A549 (cell line): Measurements from ENCODE around the gene LRRC47. TPM values are rescaled to one million over a fixed set of nuclear protein-coding genes. Genes with fewer than 3 reads are reported as not detected.

Experiments used
- ATAC-seq, 2 experiments: fragments of 200-7000 bp in 1 of 2; fragments of >200 bp in 1 of 2; cut with Nextera tagmentation in 1 of 2; cut with Tn5 transposase in 1 of 2; 3 replicates each; pipeline versions ENCODE4 v1.8.0 to v1.9.1; 2018 to 2020; ENCODE audit warnings: mild to moderate bottlenecking in 1 of 2, moderate library complexity in 1 of 2
- CTCF ChIA-PET: fragments of 300-600 bp; sonication (Branson Sonifier 250); formaldehyde crosslinking; extraction: SDS; loops from one replicate; lab custom pipeline; 2021; ENCODE audit warnings: antibody characterized with exemption, inconsistent platforms; lab: Yijun Ruan, JAX
- POLR2A ChIA-PET: fragments of 350-600 bp; formaldehyde crosslinking; extraction: SDS; loops from one replicate; lab custom pipeline; 2021; ENCODE audit warnings: antibody characterized with exemption, inconsistent platforms; lab: Yijun Ruan, JAX
- DNase-seq, 2 experiments: peaks; one replicate each; pipeline versions ENCODE4 v3.0.0 to v3.0.0-alpha.2; 2011 to 2016; ENCODE audit warnings: low read depth in 1 of 2, low spot score in 1 of 2
- FAIRE-seq: peaks from 2 replicates; lab custom pipeline; 2011; peaks lifted over from hg19 to GRCh38; lab: Jason Lieb, UNC
- H3K27ac ChIP-seq, 2 experiments: fragments of >200 bp; sonication (Bioruptor Twin); formaldehyde crosslinking; 3 replicates each; pipeline ENCODE4 v1.5.1; 2016 to 2017
- H3K4me1 ChIP-seq: fragments of >200 bp; sonication (Bioruptor Twin); formaldehyde crosslinking; 3 replicates; pipeline ENCODE4 v1.6.1; 2016
- H3K4me2 ChIP-seq: fragments of >200 bp; sonication (Bioruptor Twin); formaldehyde crosslinking; 3 replicates; pipeline ENCODE4 v1.6.1; 2016
- H3K4me3 ChIP-seq: fragments of >200 bp; sonication (Bioruptor Twin); formaldehyde crosslinking; 3 replicates; pipeline ENCODE4 v1.5.1; 2016
- H3K9me3 ChIP-seq: fragments of >200 bp; sonication (Bioruptor Twin); formaldehyde crosslinking; 3 replicates; pipeline ENCODE4 v1.6.1; 2016
- BHLHE40 ChIP-seq: IDR thresholded peaks from 2 replicates; pipeline ENCODE4 v1.6.1; 2012; ENCODE audit warnings: low read depth, low read length, inconsistent platforms
- CBX8 ChIP-seq: fragments of 200-600 bp; sonication (generic); IDR thresholded peaks from 2 replicates; pipeline ENCODE4 v1.6.1; 2016
- CHD2 ChIP-seq: fragments of 150-350 bp; IDR thresholded peaks from 2 replicates; pipeline ENCODE4 v1.6.1; 2014; ENCODE audit warnings: low read length; ENCODE audit not compliant: partially characterized antibody
- EP300 ChIP-seq, 2 experiments: fragments of >200 bp; sonication (Bioruptor Twin); formaldehyde crosslinking; IDR thresholded peaks; 2 replicates in 1 of 2; 3 replicates in 1 of 2; pipeline ENCODE4 v1.6.1; 2016 to 2017
- ESRRA ChIP-seq: fragments of 150-350 bp; IDR thresholded peaks from 2 replicates; pipeline ENCODE4 v1.6.1; 2014; ENCODE audit warnings: mild to moderate bottlenecking, low read length, borderline replicate concordance
- FOSL2 ChIP-seq, 2 experiments: fragments of 450-650 bp in 1 of 2; fragments of >200 bp in 1 of 2; sonication (Bioruptor Twin) in 1 of 2; formaldehyde crosslinking; IDR thresholded peaks; 2 replicates each; pipeline versions ENCODE4 v1.5.0 to v1.6.1; 2016 to 2020; ENCODE audit warnings: mild to moderate bottlenecking in 1 of 2, moderate library complexity in 1 of 2
- GATA3 ChIP-seq: IDR thresholded peaks from 2 replicates; pipeline ENCODE4 v1.6.1; 2012; ENCODE audit warnings: borderline replicate concordance
- HDAC2 ChIP-seq: fragments of 200-600 bp; sonication (generic); IDR thresholded peaks from 2 replicates; pipeline ENCODE4 v1.6.1; 2016
- KDM5A ChIP-seq: fragments of 200-600 bp; sonication (generic); IDR thresholded peaks from 2 replicates; pipeline ENCODE4 v1.6.1; 2016; ENCODE audit warnings: antibody characterized with exemption, mild to moderate bottlenecking
- MAFK ChIP-seq: fragments of 450-650 bp; IDR thresholded peaks from 2 replicates; pipeline ENCODE4 v1.6.1; 2014; ENCODE audit not compliant: partially characterized antibody
- MYC ChIP-seq: IDR thresholded peaks from 2 replicates; pipeline ENCODE4 v1.6.1; 2012; ENCODE audit warnings: mild to moderate bottlenecking, inconsistent platforms, low read length, improper control_type of control experiment, borderline replicate concordance
- NFE2L2 ChIP-seq: fragments of 150-350 bp; conservative IDR thresholded peaks from 2 replicates; pipeline ENCODE4 v1.6.1; 2014; ENCODE audit warnings: low read length
- NR3C1 ChIP-seq: fragments of >200 bp; sonication (Bioruptor Twin); formaldehyde crosslinking; IDR thresholded peaks from 3 replicates; pipeline ENCODE4 v1.6.1; 2017
- PHF8 ChIP-seq: fragments of 200-600 bp; sonication (generic); IDR thresholded peaks from 2 replicates; pipeline ENCODE4 v1.6.1; 2016; ENCODE audit warnings: low read depth, mild to moderate bottlenecking, antibody characterized with exemption, moderate library complexity, borderline replicate concordance
- RARB ChIP-seq: fragments of 250-450 bp; sonication (Bioruptor Pico); IDR thresholded peaks from 2 replicates; pipeline ENCODE4 v1.8.0; 2021; ENCODE audit warnings: mild to moderate bottlenecking, moderate library complexity
- TFCP2L1 ChIP-seq: fragments of 250-450 bp; sonication (Bioruptor Pico); IDR thresholded peaks from 2 replicates; pipeline ENCODE4 v1.5.0; 2021; ENCODE audit warnings: mild to moderate bottlenecking
- ZC3H11A ChIP-seq: fragments of 450-650 bp; IDR thresholded peaks from 2 replicates; pipeline ENCODE4 v1.6.1; 2014; ENCODE audit warnings: antibody characterized with exemption, mild to moderate bottlenecking
- ZFP36 ChIP-seq: fragments of 450-650 bp; IDR thresholded peaks from 2 replicates; pipeline ENCODE4 v1.6.1; 2014; ENCODE audit warnings: borderline replicate concordance; ENCODE audit not compliant: partially characterized antibody
- ZNF302 ChIP-seq: fragments of 250-450 bp; sonication (Bioruptor Pico); IDR thresholded peaks from 2 replicates; pipeline ENCODE4 v1.9.0; 2021; ENCODE audit warnings: inconsistent platforms, mild to moderate bottlenecking, moderate library complexity
- WGBS: methylation state at CpG from one replicate; pipeline ENCODE4 v1.1.6; 2017; ENCODE audit errors: missing lambda C conversion rate; 5-methylcytosine and 5-hydroxymethylcytosine counted together
- polyA plus RNA-seq, 4 experiments: library from polyadenylated mRNA; depleted of rRNA in 3 of 4; stranded (reverse); fragments of >200 nt; fragmentation: RNase III in 1 of 4; extraction: RNeasy Plus Mini Kit Qiagen cat#74134 plus additional on column Dnase treatment in 1 of 4; gene quantifications; 2 replicates in 3 of 4; 3 replicates in 1 of 4; pipeline ENCODE4 v1.2.3, GENCODE V29; 2011 to 2017
- TF ChIP-seq, protein P1 (sequence below): fragments of 250-450 bp; sonication (Bioruptor Pico); IDR thresholded peaks from 2 replicates; pipeline ENCODE4 v1.5.0; 2021; ENCODE audit warnings: mild to moderate bottlenecking, moderate library complexity, borderline replicate concordance
- TF ChIP-seq, protein P2 (sequence below): fragments of >200 bp; sonication (Bioruptor Twin); formaldehyde crosslinking; IDR thresholded peaks from 3 replicates; pipeline ENCODE4 v1.5.1; 2016
- TF ChIP-seq, protein P3 (sequence below): fragments of 150-350 bp; IDR thresholded peaks from 2 replicates; pipeline ENCODE4 v1.6.1; 2014; ENCODE audit warnings: low read depth, mild to moderate bottlenecking, low read length
- TF ChIP-seq, protein P4 (sequence below): IDR thresholded peaks from 2 replicates; pipeline ENCODE4 v1.6.1; 2012

The LRRC47 gene
- polyA plus RNA-seq, 2 of the 4 experiments (the other 2 are of a cell fraction): 28.5 to 41.6 TPM

DNA sequence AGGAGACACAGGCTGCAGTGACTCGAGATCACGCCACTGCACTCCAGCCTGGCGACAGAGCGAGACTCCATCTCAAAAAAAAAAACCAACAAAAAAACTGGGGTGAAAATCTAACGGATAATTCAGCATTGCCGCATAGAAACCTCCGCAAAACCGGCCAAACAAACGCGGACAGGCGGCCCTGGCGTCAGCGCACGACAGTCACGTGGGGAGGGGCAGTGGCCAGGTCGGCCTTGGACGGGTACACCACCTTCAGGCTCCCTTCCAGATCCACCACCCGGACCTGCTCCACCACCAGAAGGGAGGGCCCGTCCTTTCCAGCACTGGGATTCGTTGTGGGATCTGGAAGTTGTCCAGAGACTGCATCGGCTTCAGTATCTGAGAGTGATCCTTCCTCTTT, 15.4 kb downstream of the LRRC47 start:
- Histone ChIP-seq H3K4me2 (no peak overlapping the region), H3K9me3 (no peaks in the 10 kb centered on the region), H3K4me3 (no peak overlapping the region), H3K27ac (no peak overlapping the region), H3K4me1 (peaks cover 5% of the 10 kb centered on the region; the same call in 2 of the 3 replicates)
- ATAC-seq: no peak
- ChIA-PET POLR2A (no interaction called here), CTCF (no interaction called here)
- no peak for FAIRE-seq
- no peak for DNase-seq
- 92% methylated on average over 21 of the region's 21 CpGs for WGBS
- no peak for TF ChIP-seq MYC

DNA sequence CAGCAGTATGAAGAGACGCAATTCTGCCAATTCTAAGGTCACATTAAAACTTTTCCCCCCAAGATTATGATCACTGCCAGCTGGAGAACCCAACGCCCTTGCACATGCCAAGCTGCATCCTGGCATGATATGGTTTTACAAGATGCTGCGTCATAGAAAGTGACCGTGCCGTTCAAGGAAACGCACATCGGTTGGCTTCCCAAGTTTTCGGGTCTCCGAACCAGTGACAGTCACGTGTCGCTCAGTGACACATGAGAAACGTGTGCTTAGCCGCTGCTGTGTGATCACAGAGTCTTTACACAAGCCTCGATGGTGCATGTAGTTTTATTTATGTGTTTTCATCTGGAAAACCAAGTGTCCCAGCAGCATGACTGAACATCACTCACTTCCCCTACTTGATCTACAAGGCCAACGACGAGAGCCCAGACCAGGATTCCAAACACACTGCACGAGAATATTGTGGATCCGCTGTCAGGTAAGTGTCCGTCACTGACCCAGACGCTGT, 16.3 kb downstream of the LRRC47 start:
- 97% methylated on average over 20 of the region's 20 CpGs for WGBS
- peaks cover 9% of the 10 kb centered on the region; the same call in 2 of the 3 replicates for H3K4me1 ChIP-seq
- no peak for ATAC-seq
- H3K9me3 ChIP-seq: no peaks in the 10 kb centered on the region
- H3K27ac ChIP-seq: no peak overlapping the region
- ChIA-PET POLR2A (no interaction called here), CTCF (no interaction called here)
- no peak overlapping the region for H3K4me2 ChIP-seq
- DNase-seq: no peak
- TF ChIP-seq HDAC2 (no peak), TFCP2L1 (no peak), MAFK (no peak), KDM5A (no peak), BHLHE40 (no peak), ZNF302 (CRISPR knock-in tag) (no peak)
- no peak for FAIRE-seq
- H3K4me3 ChIP-seq: no peak overlapping the region

DNA sequence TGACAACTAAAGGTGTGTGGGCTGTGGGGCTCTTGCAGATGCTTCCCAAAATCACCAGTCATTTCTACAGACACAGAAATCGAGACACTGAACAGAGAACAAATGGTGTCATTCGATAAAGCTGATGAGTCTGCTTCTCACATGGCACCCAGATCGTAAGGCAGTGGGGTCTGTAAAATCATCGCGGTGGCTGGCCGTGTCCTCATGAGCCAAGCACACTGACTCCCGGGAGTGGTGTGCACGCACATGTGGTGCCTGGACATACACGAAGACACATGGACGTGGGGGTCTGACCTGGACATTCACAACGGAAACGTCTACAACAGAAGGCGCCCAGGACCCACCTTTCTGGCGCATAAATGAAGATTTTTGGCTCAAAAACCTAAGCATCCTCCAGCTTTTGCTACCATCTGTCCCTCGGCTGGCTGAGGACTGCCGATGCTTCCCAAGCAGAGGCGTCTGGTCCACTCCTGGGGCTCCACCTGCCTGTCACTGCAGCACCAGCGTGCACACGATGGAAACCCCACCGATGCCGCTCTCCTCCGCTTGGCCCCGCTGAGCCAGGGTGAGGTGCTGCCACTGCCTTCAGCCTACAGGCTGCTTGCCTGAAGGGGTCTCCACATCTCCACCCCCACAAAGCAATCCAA, 16.9 kb downstream of the LRRC47 start:
- no peak for TF ChIP-seq CHD2
- TF ChIP-seq GATA3: no peak
- no peak for TF ChIP-seq PHF8
- no peak for TF ChIP-seq RARB (CRISPR knock-in tag)
- TF ChIP-seq ZC3H11A: no peak
- TF ChIP-seq, protein P1, sequence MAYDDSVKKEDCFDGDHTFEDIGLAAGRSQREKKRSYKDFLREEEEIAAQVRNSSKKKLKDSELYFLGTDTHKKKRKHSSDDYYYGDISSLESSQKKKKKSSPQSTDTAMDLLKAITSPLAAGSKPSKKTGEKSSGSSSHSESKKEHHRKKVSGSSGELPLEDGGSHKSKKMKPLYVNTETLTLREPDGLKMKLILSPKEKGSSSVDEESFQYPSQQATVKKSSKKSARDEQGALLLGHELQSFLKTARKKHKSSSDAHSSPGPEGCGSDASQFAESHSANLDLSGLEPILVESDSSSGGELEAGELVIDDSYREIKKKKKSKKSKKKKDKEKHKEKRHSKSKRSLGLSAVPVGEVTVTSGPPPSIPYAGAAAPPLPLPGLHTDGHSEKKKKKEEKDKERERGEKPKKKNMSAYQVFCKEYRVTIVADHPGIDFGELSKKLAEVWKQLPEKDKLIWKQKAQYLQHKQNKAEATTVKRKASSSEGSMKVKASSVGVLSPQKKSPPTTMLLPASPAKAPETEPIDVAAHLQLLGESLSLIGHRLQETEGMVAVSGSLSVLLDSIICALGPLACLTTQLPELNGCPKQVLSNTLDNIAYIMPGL (CRISPR knock-in tag): no peak
- TF ChIP-seq NFE2L2: no peak
- TF ChIP-seq, protein P2, sequence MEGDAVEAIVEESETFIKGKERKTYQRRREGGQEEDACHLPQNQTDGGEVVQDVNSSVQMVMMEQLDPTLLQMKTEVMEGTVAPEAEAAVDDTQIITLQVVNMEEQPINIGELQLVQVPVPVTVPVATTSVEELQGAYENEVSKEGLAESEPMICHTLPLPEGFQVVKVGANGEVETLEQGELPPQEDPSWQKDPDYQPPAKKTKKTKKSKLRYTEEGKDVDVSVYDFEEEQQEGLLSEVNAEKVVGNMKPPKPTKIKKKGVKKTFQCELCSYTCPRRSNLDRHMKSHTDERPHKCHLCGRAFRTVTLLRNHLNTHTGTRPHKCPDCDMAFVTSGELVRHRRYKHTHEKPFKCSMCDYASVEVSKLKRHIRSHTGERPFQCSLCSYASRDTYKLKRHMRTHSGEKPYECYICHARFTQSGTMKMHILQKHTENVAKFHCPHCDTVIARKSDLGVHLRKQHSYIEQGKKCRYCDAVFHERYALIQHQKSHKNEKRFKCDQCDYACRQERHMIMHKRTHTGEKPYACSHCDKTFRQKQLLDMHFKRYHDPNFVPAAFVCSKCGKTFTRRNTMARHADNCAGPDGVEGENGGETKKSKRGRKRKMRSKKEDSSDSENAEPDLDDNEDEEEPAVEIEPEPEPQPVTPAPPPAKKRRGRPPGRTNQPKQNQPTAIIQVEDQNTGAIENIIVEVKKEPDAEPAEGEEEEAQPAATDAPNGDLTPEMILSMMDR: no peak
- TF ChIP-seq FOSL2 (IDR thresholded peaks at IDR 0.05): no peak
- TF ChIP-seq FOSL2 (CRISPR knock-in tag; IDR thresholded peaks at IDR 0.05): no peak
- TF ChIP-seq EP300 (IDR thresholded peaks at IDR 0.05): no peak
- TF ChIP-seq, protein P3, sequence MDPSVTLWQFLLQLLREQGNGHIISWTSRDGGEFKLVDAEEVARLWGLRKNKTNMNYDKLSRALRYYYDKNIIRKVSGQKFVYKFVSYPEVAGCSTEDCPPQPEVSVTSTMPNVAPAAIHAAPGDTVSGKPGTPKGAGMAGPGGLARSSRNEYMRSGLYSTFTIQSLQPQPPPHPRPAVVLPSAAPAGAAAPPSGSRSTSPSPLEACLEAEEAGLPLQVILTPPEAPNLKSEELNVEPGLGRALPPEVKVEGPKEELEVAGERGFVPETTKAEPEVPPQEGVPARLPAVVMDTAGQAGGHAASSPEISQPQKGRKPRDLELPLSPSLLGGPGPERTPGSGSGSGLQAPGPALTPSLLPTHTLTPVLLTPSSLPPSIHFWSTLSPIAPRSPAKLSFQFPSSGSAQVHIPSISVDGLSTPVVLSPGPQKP: no peak
- TF ChIP-seq, protein P4, sequence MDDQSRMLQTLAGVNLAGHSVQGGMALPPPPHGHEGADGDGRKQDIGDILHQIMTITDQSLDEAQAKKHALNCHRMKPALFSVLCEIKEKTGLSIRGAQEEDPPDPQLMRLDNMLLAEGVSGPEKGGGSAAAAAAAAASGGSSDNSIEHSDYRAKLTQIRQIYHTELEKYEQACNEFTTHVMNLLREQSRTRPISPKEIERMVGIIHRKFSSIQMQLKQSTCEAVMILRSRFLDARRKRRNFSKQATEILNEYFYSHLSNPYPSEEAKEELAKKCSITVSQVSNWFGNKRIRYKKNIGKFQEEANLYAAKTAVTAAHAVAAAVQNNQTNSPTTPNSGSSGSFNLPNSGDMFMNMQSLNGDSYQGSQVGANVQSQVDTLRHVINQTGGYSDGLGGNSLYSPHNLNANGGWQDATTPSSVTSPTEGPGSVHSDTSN: no peak
- TF ChIP-seq KDM5A: no peak
- no peak for TF ChIP-seq CBX8
- no peak for TF ChIP-seq NR3C1
- TF ChIP-seq ZFP36: no peak
- no peak for TF ChIP-seq ESRRA
- no peak for TF ChIP-seq MAFK
- TF ChIP-seq, all 56 proteins: peak for 0
- 91% methylated on average over 20 of the region's 23 CpGs for WGBS
- Histone ChIP-seq H3K4me3 (no peak overlapping the region), H3K4me1 (peaks cover 9% of the 10 kb centered on the region; the same call in 2 of the 3 replicates), H3K9me3 (no peaks in the 10 kb centered on the region), H3K27ac (no peak overlapping the region), H3K4me2 (no peak overlapping the region)
- ATAC-seq (no peak), DNase-seq (no peak), FAIRE-seq (no peak)
- ChIA-PET POLR2A (no interaction called here), CTCF (interaction anchor here (0.5 kb wide), 1 partner anchor 52 kb away, joined by 3 read pairs; no protein-coding TSS in a partner anchor)
